SJSA1 (cell line): ENCODE results near the gene ABLIM2. TPM values are rescaled to one million over a fixed set of nuclear protein-coding genes. Genes with fewer than 3 reads are reported as not detected.

ENCODE experiments used
- DNase-seq, 2 experiments: peaks; one replicate each; pipeline ENCODE4 v3.0.0-alpha.2; 2015 to 2020; ENCODE audit warnings: low spot score in 2 of 2, low read depth in 1 of 2
- H3K27ac ChIP-seq: fragments of 250-450 bp; sonication (Bioruptor Pico); 2 replicates; pipeline ENCODE4 v1.5.1; 2020; ENCODE audit warnings: mild to moderate bottlenecking, moderate library complexity
- H3K27me3 ChIP-seq: fragments of 250-450 bp; sonication (Bioruptor Pico); replicated peaks from 2 replicates; pipeline ENCODE4 v1.5.1; 2020; ENCODE audit warnings: mild to moderate bottlenecking, moderate library complexity
- H3K36me3 ChIP-seq: fragments of 250-450 bp; sonication (Bioruptor Pico); 2 replicates; pipeline ENCODE4 v1.5.1; 2020; ENCODE audit warnings: mild to moderate bottlenecking
- H3K4me1 ChIP-seq: fragments of 250-450 bp; sonication (Bioruptor Pico); replicated peaks from 2 replicates; pipeline ENCODE4 v1.6.1; 2021; ENCODE audit warnings: mild to moderate bottlenecking
- H3K4me3 ChIP-seq: fragments of 250-450 bp; sonication (Bioruptor Pico); 2 replicates; pipeline ENCODE4 v1.5.1; 2020; ENCODE audit warnings: mild to moderate bottlenecking
- H3K9me3 ChIP-seq: fragments of 250-450 bp; sonication (Bioruptor Pico); replicated peaks from 2 replicates; pipeline ENCODE4 v1.5.1; 2020; ENCODE audit warnings: mild to moderate bottlenecking
- total RNA-seq: library from RNA; depleted of rRNA; stranded (reverse); fragments of >200 nt; shearing (Covaris generic); gene quantifications from 2 replicates; pipeline ENCODE4 v1.2.3, GENCODE V29; 2014

ABLIM2 gene
- total RNA-seq, 1 experiment from 2014 or later, result 0.13 TPM

DNA sequence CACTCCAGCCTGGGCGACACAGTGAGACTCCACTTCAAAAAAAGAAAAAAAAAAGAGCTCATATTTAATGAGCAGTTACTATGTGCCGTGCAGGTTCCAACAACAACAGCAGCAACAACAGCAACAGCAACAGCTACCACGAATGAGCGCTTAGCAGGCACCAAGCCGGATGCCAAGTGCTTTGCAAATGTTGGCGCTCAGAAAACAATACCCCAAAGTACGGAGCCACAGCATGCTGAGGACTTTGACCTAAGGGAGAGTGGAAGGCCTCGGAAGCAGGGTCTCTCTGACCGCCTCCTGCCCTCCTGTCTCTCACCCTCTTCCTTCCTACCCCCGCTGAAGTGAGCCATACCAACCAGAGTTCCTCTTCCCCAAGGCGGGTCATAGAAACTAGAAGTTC is 116.7 kb downstream of the ABLIM2 start:
- Histone ChIP-seq H3K27ac (no peak overlapping the region), H3K9me3 (no peaks in the 10 kb centered on the region), H3K27me3 (peaks cover 34% of the 10 kb centered on the region), H3K36me3 (no peaks in the 10 kb centered on the region), H3K4me3 (no peak overlapping the region), H3K4me1 (no peaks in the 10 kb centered on the region)
- no peak for DNase-seq

GRCh38 chr4:8041172-8041571 is 117.4 kb downstream of the ABLIM2 start:
- no peak for DNase-seq
- Histone ChIP-seq H3K9me3 (no peaks in the 10 kb centered on the region), H3K27ac (no peak overlapping the region), H3K4me3 (no peak overlapping the region), H3K36me3 (no peaks in the 10 kb centered on the region), H3K27me3 (peaks cover 28% of the 10 kb centered on the region), H3K4me1 (peaks cover under 1% of the 10 kb centered on the region; the same call in 1 of the 2 replicates)

- H3K27me3 ChIP-seq, result peaks cover 23% of the 10 kb centered on the region
- H3K36me3 ChIP-seq, result no peaks in the 10 kb centered on the region
- H3K4me1 ChIP-seq, result peaks cover 6% of the 10 kb centered on the region; the same call in 1 of the 2 replicates
- H3K9me3 ChIP-seq, result no peaks in the 10 kb centered on the region
- H3K27ac ChIP-seq, result no peak overlapping the region
- no peak for DNase-seq
- H3K4me3 ChIP-seq, result no peak overlapping the region
These were observed 118.0 kb downstream of the ABLIM2 start for GRCh38 chr4:8040607-8041006.

DNA sequence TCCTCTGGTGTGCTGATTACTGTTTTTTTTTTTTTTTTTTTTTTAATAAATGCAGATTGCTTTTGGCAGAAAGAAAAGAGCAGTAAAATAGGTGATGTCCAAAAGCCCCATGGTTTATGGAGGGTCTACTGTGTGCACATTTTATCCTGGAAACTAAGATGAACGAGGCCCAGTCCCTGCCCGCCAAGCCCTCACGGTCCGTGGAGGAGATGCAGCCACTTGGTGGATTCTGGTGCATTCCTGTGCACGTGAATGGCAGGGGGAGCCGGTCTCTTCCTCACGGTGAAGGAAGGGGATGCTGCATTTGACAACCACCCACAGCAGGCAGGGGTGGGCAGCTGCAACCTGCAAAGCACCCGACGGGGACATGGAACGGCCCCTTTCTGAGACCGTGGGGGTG is 118.8 kb downstream of the ABLIM2 start:
- Histone ChIP-seq H3K27ac (no peak overlapping the region), H3K27me3 (peaks cover 16% of the 10 kb centered on the region), H3K9me3 (no peaks in the 10 kb centered on the region), H3K4me1 (peaks cover 11% of the 10 kb centered on the region), H3K4me3 (no peak overlapping the region), H3K36me3 (no peaks in the 10 kb centered on the region)
- DNase-seq, result no peak

- no peak overlapping the region for H3K4me3 ChIP-seq
- H3K27ac ChIP-seq, result no peak overlapping the region
- H3K9me3 ChIP-seq, result no peaks in the 10 kb centered on the region
- H3K27me3 ChIP-seq, result peaks cover 11% of the 10 kb centered on the region; the same call in 1 of the 2 replicates
- peaks cover 11% of the 10 kb centered on the region for H3K4me1 ChIP-seq
- H3K36me3 ChIP-seq, result no peaks in the 10 kb centered on the region
- DNase-seq, result no peak
These were observed 119.3 kb downstream of the ABLIM2 start for GRCh38 chr4:8039290-8039689.

- no peak for DNase-seq
- peaks cover 7% of the 10 kb centered on the region; the same call in 1 of the 2 replicates for H3K27me3 ChIP-seq
- H3K9me3 ChIP-seq, result no peaks in the 10 kb centered on the region
- H3K27ac ChIP-seq, result no peak overlapping the region
- H3K4me1 ChIP-seq, result peaks cover 11% of the 10 kb centered on the region
- no peaks in the 10 kb centered on the region for H3K36me3 ChIP-seq
- no peak overlapping the region for H3K4me3 ChIP-seq
These were observed 119.8 kb downstream of the ABLIM2 start for GRCh38 chr4:8038719-8039251.

DNA sequence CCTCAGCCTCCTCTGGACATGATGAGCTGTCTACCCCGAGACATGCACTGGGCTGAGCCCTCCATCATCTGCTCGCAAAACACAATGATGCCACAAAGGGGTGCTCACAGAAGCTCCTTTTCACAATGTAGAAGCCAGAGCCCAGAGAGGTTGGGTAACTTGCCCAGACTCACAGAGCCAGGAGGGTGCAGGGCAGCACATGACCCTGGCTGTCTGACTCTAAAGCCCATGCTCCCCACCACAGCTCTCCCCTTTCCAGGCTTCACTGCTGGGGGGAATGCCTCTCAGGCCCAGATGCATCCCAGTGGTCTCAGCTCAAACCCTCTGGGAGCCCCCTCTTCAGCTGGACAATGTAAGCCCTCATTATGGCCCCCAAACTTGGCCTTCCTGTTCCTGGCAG is 120.5 kb downstream of the ABLIM2 start:
- no peaks in the 10 kb centered on the region for H3K9me3 ChIP-seq
- H3K27ac ChIP-seq, result no peak overlapping the region
- no peak overlapping the region for H3K4me3 ChIP-seq
- H3K36me3 ChIP-seq, result no peaks in the 10 kb centered on the region
- H3K4me1 ChIP-seq, result peaks cover 11% of the 10 kb centered on the region
- DNase-seq, result no peak
- peaks cover 3% of the 10 kb centered on the region; the same call in 1 of the 2 replicates for H3K27me3 ChIP-seq

DNA sequence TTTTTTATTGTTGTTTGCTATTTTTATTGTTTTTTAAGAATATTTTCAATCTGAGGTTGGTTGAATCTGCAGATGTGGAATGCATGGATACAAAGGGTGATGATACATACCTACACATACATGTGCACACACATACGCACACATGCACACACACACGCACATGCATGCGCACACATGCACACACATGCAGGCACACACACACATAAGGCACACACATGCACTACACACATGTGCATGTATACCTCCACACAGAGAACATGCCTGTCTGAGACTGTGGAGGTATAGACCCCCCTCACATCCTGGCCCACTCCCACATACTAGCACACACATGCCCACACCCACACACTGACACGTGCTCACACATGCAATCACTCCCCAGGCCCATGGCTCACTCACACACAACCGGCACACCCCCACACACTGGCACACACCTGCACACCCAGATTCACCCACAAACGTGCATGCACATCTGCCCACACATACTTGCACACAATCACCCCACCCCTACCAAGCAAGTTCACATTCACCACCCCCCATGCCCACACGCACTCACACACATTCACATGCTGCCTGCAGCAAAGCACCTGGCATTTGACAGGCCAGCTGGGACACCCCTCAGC is 121.4 kb downstream of the ABLIM2 start:
- no peak for DNase-seq
- H3K36me3 ChIP-seq, result no peaks in the 10 kb centered on the region
- no peak overlapping the region for H3K4me3 ChIP-seq
- no peaks in the 10 kb centered on the region for H3K9me3 ChIP-seq
- H3K27me3 ChIP-seq, result peaks cover 3% of the 10 kb centered on the region; the same call in 1 of the 2 replicates
- peaks cover 11% of the 10 kb centered on the region for H3K4me1 ChIP-seq
- H3K27ac ChIP-seq, result no peak overlapping the region

GRCh38 chr4:8035371-8035780 is 123.2 kb downstream of the ABLIM2 start:
- H3K4me3 ChIP-seq, result no peak overlapping the region
- peak; percentile 61 to 71 for DNase-seq
- no peaks in the 10 kb centered on the region for H3K36me3 ChIP-seq
- no peaks in the 10 kb centered on the region; the same call in 1 of the 2 replicates for H3K27me3 ChIP-seq
- no peaks in the 10 kb centered on the region for H3K9me3 ChIP-seq
- H3K27ac ChIP-seq, result no peak overlapping the region
- H3K4me1 ChIP-seq, result peaks cover 11% of the 10 kb centered on the region

- Histone ChIP-seq H3K9me3 (no peaks in the 10 kb centered on the region), H3K27ac (no peak overlapping the region), H3K27me3 (no peaks in the 10 kb centered on the region; the same call in none of the 2 replicates), H3K4me3 (no peak overlapping the region), H3K4me1 (peaks cover 11% of the 10 kb centered on the region), H3K36me3 (no peaks in the 10 kb centered on the region)
- DNase-seq, result no peak
These were observed 124.6 kb downstream of the ABLIM2 start for GRCh38 chr4:8033829-8034528.

DNA sequence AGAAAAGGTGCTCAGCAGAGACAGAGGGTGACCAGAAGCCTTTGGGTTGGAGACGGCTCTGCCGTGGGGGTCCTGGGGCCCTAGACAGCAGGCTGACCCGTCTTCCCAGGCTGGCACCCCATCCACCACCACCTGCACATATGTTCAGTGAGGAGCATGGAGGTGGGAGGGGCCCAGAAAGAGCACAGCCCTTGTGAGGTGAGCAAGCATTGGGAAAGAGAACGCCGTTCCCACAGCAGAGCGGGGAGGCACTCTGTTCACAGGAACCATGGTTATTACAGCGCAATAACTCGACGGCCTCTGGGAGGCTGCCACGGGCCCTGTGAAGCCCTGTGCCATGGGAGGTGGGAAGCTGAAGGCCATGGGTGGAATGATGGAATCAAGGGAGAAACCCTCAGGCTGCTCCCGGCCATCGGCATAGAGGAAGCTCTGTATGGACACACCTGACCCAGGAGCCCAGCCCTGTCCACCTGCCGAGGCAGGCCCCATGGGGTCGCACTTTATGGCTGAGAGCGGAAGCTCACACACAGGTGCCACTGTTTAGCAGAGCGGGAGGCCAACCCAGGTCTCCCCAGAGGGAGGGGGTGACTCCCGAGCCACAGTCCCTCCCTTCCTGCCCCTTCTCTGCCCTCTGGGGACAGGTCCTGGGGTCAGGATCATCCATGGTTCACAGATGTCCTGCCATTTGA is 125.4 kb downstream of the ABLIM2 start:
- DNase-seq, result no peak
- H3K9me3 ChIP-seq, result no peaks in the 10 kb centered on the region
- H3K36me3 ChIP-seq, result no peaks in the 10 kb centered on the region
- peaks cover 11% of the 10 kb centered on the region for H3K4me1 ChIP-seq
- no peak overlapping the region for H3K4me3 ChIP-seq
- no peak overlapping the region for H3K27ac ChIP-seq
- no peaks in the 10 kb centered on the region; the same call in none of the 2 replicates for H3K27me3 ChIP-seq

DNA sequence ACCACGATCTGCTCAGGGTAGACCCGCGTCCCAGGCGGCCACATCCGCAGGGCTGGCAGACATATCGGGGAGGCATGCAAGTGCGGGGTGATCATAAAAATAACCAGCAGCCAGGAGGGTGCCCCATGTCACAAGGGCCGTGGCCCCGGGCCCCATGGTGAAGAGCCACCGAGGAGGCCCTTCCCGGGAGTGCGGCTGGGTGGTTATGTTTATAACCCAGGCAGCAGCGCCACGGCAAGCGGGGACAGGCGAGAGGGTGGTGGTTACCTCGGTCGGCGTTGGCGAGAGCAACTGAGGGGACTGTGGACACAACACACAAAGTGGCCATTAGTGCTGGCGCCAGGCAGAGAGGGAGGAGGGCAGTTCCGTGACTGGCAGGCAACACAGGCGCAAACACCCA is 126.2 kb downstream of the ABLIM2 start:
- Histone ChIP-seq H3K36me3 (no peaks in the 10 kb centered on the region), H3K27me3 (peaks cover 1% of the 10 kb centered on the region), H3K4me3 (no peak overlapping the region), H3K27ac (no peak overlapping the region), H3K9me3 (no peaks in the 10 kb centered on the region), H3K4me1 (peaks cover 11% of the 10 kb centered on the region)
- no peak for DNase-seq

DNA sequence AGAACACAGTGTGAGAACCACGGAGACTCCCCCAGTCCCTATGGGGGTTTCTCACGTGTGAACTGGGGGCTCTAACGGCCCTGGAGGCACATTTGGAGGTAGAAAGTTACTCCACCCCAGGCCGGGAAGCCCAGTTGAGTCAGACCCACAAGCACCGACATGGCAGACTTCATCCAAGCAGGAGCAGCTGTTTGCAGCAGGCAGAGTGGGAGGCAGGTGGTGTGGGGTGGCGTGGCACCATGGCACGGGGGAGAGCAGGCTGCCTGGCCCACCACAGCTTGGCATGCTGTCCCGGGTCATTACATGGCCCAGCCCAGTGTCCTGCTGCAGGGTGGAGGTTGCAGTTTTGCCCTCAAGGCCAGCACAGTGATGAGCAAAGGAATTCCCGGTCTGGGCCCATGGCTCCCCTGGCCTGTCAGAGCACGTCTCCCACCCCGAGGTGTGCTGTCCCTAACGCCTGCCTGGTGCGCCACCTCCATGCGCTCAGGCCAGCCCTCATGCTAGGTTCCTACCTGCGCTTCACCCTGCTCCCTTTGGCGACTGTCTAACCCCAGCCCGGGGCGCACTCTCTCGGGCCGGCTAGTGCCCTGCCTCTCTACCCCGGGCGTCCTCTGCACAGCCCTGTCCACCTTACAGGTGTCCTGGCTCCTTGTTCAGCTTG is 128.4 kb downstream of the ABLIM2 start:
- Histone ChIP-seq H3K4me3 (no peak overlapping the region), H3K9me3 (no peaks in the 10 kb centered on the region), H3K4me1 (peaks cover 7% of the 10 kb centered on the region), H3K27ac (no peak overlapping the region), H3K27me3 (peaks cover 6% of the 10 kb centered on the region), H3K36me3 (no peaks in the 10 kb centered on the region)
- no peak for DNase-seq
